IMR-90 (cell line): ENCODE results near the gene ATF4. TPM values are rescaled to one million over a fixed set of nuclear protein-coding genes. Genes with fewer than 3 reads are reported as not detected.

Source experiments
- ATAC-seq: fragments of 200-7000 bp; cut with Tn5 transposase; 2 replicates; pipeline ENCODE4 v1.9.1; 2020; ENCODE audit warnings: low read depth, mild to moderate bottlenecking, moderate library complexity
- BruUV-seq: library from RNA; stranded (reverse); fragments of 400-500 nt; replicated peaks from 2 replicates; lab custom pipeline; 2021; lab: Mats Ljungman, UMichigan
- CTCF ChIA-PET: fragments of 300-600 bp; formaldehyde crosslinking; extraction: SDS; loops from one replicate; lab custom pipeline; 2021; ENCODE audit warnings: antibody characterized with exemption; lab: Yijun Ruan, JAX
- POLR2A ChIA-PET: fragments of 300-600 bp; sonication (Branson Sonifier 250); formaldehyde crosslinking; loops from one replicate; lab custom pipeline; 2022; ENCODE audit warnings: antibody characterized with exemption; ENCODE audit not compliant: unreplicated experiment; lab: Charles Lee
- DNase-seq: peaks from one replicate; pipeline ENCODE4 v3.0.0; 2013
- H2AFZ ChIP-seq: replicated peaks from 2 replicates; pipeline ENCODE3; 2013; ENCODE audit warnings: low read length, mild to moderate bottlenecking; ENCODE audit not compliant: poor library complexity
- H2AK5ac ChIP-seq: 2 replicates; pipeline ENCODE4 v1.6.1; 2013; ENCODE audit warnings: low read depth, low read length, inconsistent platforms
- H2AK9ac ChIP-seq: replicated peaks from 2 replicates; pipeline ENCODE3; 2013; ENCODE audit warnings: mild to moderate bottlenecking, low read depth, low read length, moderate library complexity; ENCODE audit not compliant: poor library complexity
- H2BK120ac ChIP-seq: 2 replicates; pipeline ENCODE4 v1.6.1; 2013; ENCODE audit warnings: low read depth, low read length, inconsistent platforms
- H2BK15ac ChIP-seq: 3 replicates; pipeline ENCODE4 v1.6.1; 2013; ENCODE audit warnings: low read depth, low read length, inconsistent platforms
- H2BK20ac ChIP-seq: 2 replicates; pipeline ENCODE4 v1.6.1; 2013; ENCODE audit warnings: low read depth, mild to moderate bottlenecking, inconsistent platforms, low read length, moderate library complexity
- H2BK5ac ChIP-seq: 2 replicates; pipeline ENCODE4 v1.6.1; 2013; ENCODE audit warnings: mild to moderate bottlenecking, low read depth, low read length, inconsistent platforms; ENCODE audit not compliant: poor library complexity, severe bottlenecking
- H3K14ac ChIP-seq: replicated peaks from 2 replicates; pipeline ENCODE4 v1.6.1; 2013; ENCODE audit warnings: low read depth, low read length, inconsistent platforms
- H3K18ac ChIP-seq: 2 replicates; pipeline ENCODE4 v1.6.1; 2013; ENCODE audit warnings: low read depth, low read length, control low read depth
- H3K23ac ChIP-seq: 2 replicates; pipeline ENCODE4 v1.6.1; 2013; ENCODE audit warnings: low read depth, low read length, inconsistent platforms
- H3K27ac ChIP-seq: 2 replicates; pipeline ENCODE4 v1.5.1; 2013; ENCODE audit warnings: mild to moderate bottlenecking, control low read depth, low read length; ENCODE audit not compliant: insufficient read depth
- H3K27me3 ChIP-seq: 2 replicates; pipeline ENCODE4 v1.6.1; 2013; ENCODE audit warnings: low read length; ENCODE audit not compliant: control insufficient read depth, insufficient read depth
- H3K36me3 ChIP-seq: 2 replicates; pipeline ENCODE4 v1.6.1; 2013; ENCODE audit warnings: low read length, mixed read lengths; ENCODE audit not compliant: control insufficient read depth, insufficient read depth
- H3K4ac ChIP-seq: 2 replicates; pipeline ENCODE4 v1.6.1; 2013; ENCODE audit warnings: low read depth, low read length, inconsistent platforms
- H3K4me1 ChIP-seq: 2 replicates; pipeline ENCODE4 v1.6.1; 2013; ENCODE audit warnings: low read length, mixed read lengths; ENCODE audit not compliant: control insufficient read depth, insufficient read depth
- H3K4me2 ChIP-seq: 2 replicates; pipeline ENCODE4 v1.6.1; 2013; ENCODE audit warnings: low read depth, mild to moderate bottlenecking, control low read depth, low read length, moderate library complexity
- H3K4me3 ChIP-seq: 2 replicates; pipeline ENCODE4 v1.5.1; 2013; ENCODE audit warnings: low read depth, mild to moderate bottlenecking, control low read depth, low read length, moderate library complexity; ENCODE audit not compliant: insufficient read depth
- H3K56ac ChIP-seq: 2 replicates; pipeline ENCODE4 v1.6.1; 2013; ENCODE audit warnings: low read length, inconsistent platforms; ENCODE audit not compliant: insufficient read depth; ENCODE audit errors: extremely low read depth
- H3K79me1 ChIP-seq, 2 experiments: 2 replicates each; pipeline ENCODE4 v1.6.1; 2013; ENCODE audit warnings: low read length in 2 of 2, inconsistent platforms in 1 of 2, low read depth in 1 of 2
- H3K9ac ChIP-seq: 2 replicates; pipeline ENCODE4 v1.6.1; 2013; ENCODE audit warnings: low read depth, low read length, control low read depth
- H3K9me1 ChIP-seq: 2 replicates; pipeline ENCODE4 v1.6.1; 2013; ENCODE audit warnings: low read length, inconsistent platforms; ENCODE audit not compliant: insufficient read depth
- H3K9me3 ChIP-seq: 2 replicates; pipeline ENCODE4 v1.6.1; 2013; ENCODE audit warnings: low read length; ENCODE audit not compliant: control insufficient read depth, insufficient read depth
- H4K20me1 ChIP-seq: 2 replicates; pipeline ENCODE4 v1.6.1; 2013; ENCODE audit warnings: low read length, inconsistent platforms; ENCODE audit not compliant: insufficient read depth
- H4K5ac ChIP-seq: 2 replicates; pipeline ENCODE4 v1.6.1; 2013; ENCODE audit warnings: mild to moderate bottlenecking, low read depth, low read length, control low read depth
- H4K8ac ChIP-seq, 2 experiments: 2 replicates each; pipeline ENCODE4 v1.6.1; 2013; ENCODE audit warnings: low read depth in 2 of 2, low read length in 2 of 2, control low read depth in 1 of 2, inconsistent platforms in 1 of 2
- H4K91ac ChIP-seq: 2 replicates; pipeline ENCODE4 v1.6.1; 2013; ENCODE audit warnings: low read depth, low read length, inconsistent platforms; ENCODE audit not compliant: insufficient read depth
- CEBPB ChIP-seq: IDR thresholded peaks from 2 replicates; pipeline ENCODE4 v1.6.1; 2012; ENCODE audit warnings: low read depth, low read length, improper control_type of control experiment
- CHD1 ChIP-seq: IDR thresholded peaks from 2 replicates; pipeline ENCODE4 v1.6.1; 2012; ENCODE audit warnings: low read depth, low read length, improper control_type of control experiment
- CTCF ChIP-seq: conservative IDR thresholded peaks from 2 replicates; pipeline ENCODE4 v1.5.1; 2012; ENCODE audit warnings: mild to moderate bottlenecking, low read depth, low read length, improper control_type of control experiment
- ELK1 ChIP-seq: fragments of 150-350 bp; IDR thresholded peaks from 2 replicates; pipeline ENCODE4 v1.6.1; 2016; ENCODE audit warnings: low read depth, mild to moderate bottlenecking, low read length, moderate library complexity, borderline replicate concordance
- FOS ChIP-seq: fragments of 150-350 bp; IDR thresholded peaks from 2 replicates; pipeline ENCODE4 v1.6.1; 2016; ENCODE audit warnings: low read depth, low read length
- MAFK ChIP-seq: IDR thresholded peaks from 2 replicates; pipeline ENCODE4 v1.6.1; 2012; ENCODE audit warnings: low read depth, low read length, improper control_type of control experiment
- MAZ ChIP-seq: IDR thresholded peaks from 2 replicates; pipeline ENCODE4 v1.6.1; 2012; ENCODE audit warnings: low read depth, mild to moderate bottlenecking, low read length, improper control_type of control experiment, moderate library complexity, borderline replicate concordance
- MXI1 ChIP-seq: IDR thresholded peaks from 2 replicates; pipeline ENCODE4 v1.6.1; 2012; ENCODE audit warnings: low read depth, mild to moderate bottlenecking, low read length, moderate library complexity, borderline replicate concordance
- NFE2L2 ChIP-seq: fragments of 150-350 bp; IDR thresholded peaks from 2 replicates; pipeline ENCODE4 v1.6.1; 2016; ENCODE audit warnings: low read depth, mild to moderate bottlenecking, low read length
- RAD21 ChIP-seq: IDR thresholded peaks from 2 replicates; pipeline ENCODE4 v1.6.1; 2012; ENCODE audit warnings: low read length, improper control_type of control experiment
- RFX5 ChIP-seq: IDR thresholded peaks from 2 replicates; pipeline ENCODE4 v1.8.0; 2012; ENCODE audit warnings: low read depth, mild to moderate bottlenecking, low read length, moderate library complexity
- SMC3 ChIP-seq: fragments of 150-350 bp; IDR thresholded peaks from 2 replicates; pipeline ENCODE4 v1.6.1; 2016; ENCODE audit warnings: low read depth, mild to moderate bottlenecking, antibody characterized with exemption, low read length, moderate library complexity
- USF2 ChIP-seq: fragments of 150-350 bp; IDR thresholded peaks from 2 replicates; pipeline ENCODE4 v1.6.1; 2017; ENCODE audit warnings: mild to moderate bottlenecking, antibody characterized with exemption, low read length, low read depth
- WGBS, 2 experiments: methylation state at CpG; one replicate each; pipeline versions ENCODE4 v1.1.5 to v1.1.7; 2013; ENCODE audit warnings: missing lambda C conversion rate in 2 of 2; ENCODE audit not compliant: insufficient read length in 1 of 2; ENCODE audit errors: extremely low coverage in 2 of 2; 5-methylcytosine and 5-hydroxymethylcytosine counted together
- dilution Hi-C: fragments of 300-500 bp; cut with HindIII; formaldehyde crosslinking; loops from one replicate; pipeline ENCODE4 v1.14.3; 2018; ENCODE audit warnings: low sequenced_read_pairs; ENCODE audit not compliant: unreplicated experiment
- in situ Hi-C: fragments of 300-500 bp; cut with MboI; formaldehyde crosslinking; loops from 3 replicates; pipeline ENCODE4 v1.14.3; 2019; ENCODE audit warnings: low sequenced_read_pairs, inconsistent platforms, mixed read lengths
- intact Hi-C: fragments of 100-400 bp; cut with micrococcal nuclease; formaldehyde crosslinking; loops from 2 replicates; pipeline ENCODE4 v1.10.0; 2022
- polyA plus RNA-seq, 3 experiments: library from polyadenylated mRNA; depleted of rRNA; stranded (reverse); fragments of >200 nt; gene quantifications; 2 replicates each; pipeline ENCODE4 v1.2.3, GENCODE V29; 2012; ENCODE audit warnings: low replicate concordance in 1 of 3
- total RNA-seq: library from RNA; depleted of rRNA; stranded (reverse); fragments of >200 nt; gene quantifications from 2 replicates; pipeline ENCODE4 v1.2.3, GENCODE V29; 2012

Gene ATF4
- total and polyA plus RNA-seq, 2 of the 4 experiments (the other 2 are of a cell fraction) = 148 to 662 TPM

- Histone ChIP-seq H2AK5ac (peak overlapping the region; percentile 48), H2BK120ac (peak overlapping the region; percentile 95), H3K9ac (no peak overlapping the region), H2BK15ac (peak overlapping the region; percentile 69; the same call in 2 of the 3 replicates), H3K14ac (peak overlapping the region; percentile 82; the same call in 1 of the 2 replicates), H3K36me3 (no peaks in the 10 kb centered on the region), H3K4ac (peak overlapping the region; percentile 96), H3K79me1 (no peaks in the 10 kb centered on the region), H3K18ac (no peak overlapping the region), H4K91ac (peak overlapping the region; percentile 77), H2BK20ac (peak overlapping the region; percentile 91), H3K9me1 (peaks cover 26% of the 10 kb centered on the region), H3K27ac (no peak overlapping the region), H3K4me2 (no peak overlapping the region), H3K23ac (no peak overlapping the region), H2AFZ (no peak overlapping the region), H3K4me1 (peaks cover 40% of the 10 kb centered on the region), H3K27me3 (no peaks in the 10 kb centered on the region), H2BK5ac (no peak overlapping the region), H3K4me3 (no peak overlapping the region), H3K56ac (no peak overlapping the region), H4K20me1 (no peaks in the 10 kb centered on the region), H3K9me3 (no peaks in the 10 kb centered on the region), H4K8ac (peak overlapping the region; percentile 46 to 88; a peak in 2 of 4 replicates), H2AK9ac (peak overlapping the region; percentile 78), H4K5ac (no peak overlapping the region; the same call in 1 of the 2 replicates)
- in situ Hi-C loops = no loop called here
- 74% methylated on average over 13 of the region's 19 CpGs; no CpG with 5 or more reads in 1 of the 2 experiments for WGBS, 2 experiments
- ChIA-PET CTCF (no interaction called here), POLR2A (no interaction called here)
- intact Hi-C loops = no loop called here
- DNase-seq (no peak), ATAC-seq (no peak)
- dilution Hi-C loops = no loop called here
- no TSS peak for BruUV-seq
- TF ChIP-seq ELK1 (no peak), USF2 (no peak), SMC3 (no peak), CHD1 (no peak), FOS (no peak), RAD21 (no peak), CEBPB (no peak), NFE2L2 (no peak), RFX5 (no peak), MAFK (no peak), MXI1 (no peak), CTCF (no peak), MAZ (no peak)
Observed at GRCh38 chr22:39472570-39473556, 47.5 kb upstream of the ATF4 start.
